ENCODE measurements around the gene TDRD5.

DNA sequence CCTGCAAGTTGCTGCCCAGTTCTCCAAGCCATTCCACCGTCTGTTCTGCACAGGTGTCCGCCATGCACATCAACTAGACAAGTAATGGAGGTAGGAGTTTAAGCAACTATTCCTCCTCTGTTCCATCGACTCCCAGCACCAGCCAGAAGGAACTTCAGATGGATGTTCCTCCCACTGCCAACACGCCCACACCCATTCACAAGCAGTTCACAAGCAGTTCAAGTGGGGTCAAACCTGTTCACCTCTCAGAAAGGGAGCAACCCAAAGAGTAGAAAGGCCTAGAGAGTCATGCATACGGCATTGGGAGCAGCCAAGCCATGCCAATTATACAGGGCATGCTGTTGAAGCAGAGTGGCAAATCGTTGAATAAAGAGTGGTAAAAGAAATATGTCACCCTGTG lies 4.3 kb upstream of the TDRD5 start:
- TF ChIP-seq, protein P1, sequence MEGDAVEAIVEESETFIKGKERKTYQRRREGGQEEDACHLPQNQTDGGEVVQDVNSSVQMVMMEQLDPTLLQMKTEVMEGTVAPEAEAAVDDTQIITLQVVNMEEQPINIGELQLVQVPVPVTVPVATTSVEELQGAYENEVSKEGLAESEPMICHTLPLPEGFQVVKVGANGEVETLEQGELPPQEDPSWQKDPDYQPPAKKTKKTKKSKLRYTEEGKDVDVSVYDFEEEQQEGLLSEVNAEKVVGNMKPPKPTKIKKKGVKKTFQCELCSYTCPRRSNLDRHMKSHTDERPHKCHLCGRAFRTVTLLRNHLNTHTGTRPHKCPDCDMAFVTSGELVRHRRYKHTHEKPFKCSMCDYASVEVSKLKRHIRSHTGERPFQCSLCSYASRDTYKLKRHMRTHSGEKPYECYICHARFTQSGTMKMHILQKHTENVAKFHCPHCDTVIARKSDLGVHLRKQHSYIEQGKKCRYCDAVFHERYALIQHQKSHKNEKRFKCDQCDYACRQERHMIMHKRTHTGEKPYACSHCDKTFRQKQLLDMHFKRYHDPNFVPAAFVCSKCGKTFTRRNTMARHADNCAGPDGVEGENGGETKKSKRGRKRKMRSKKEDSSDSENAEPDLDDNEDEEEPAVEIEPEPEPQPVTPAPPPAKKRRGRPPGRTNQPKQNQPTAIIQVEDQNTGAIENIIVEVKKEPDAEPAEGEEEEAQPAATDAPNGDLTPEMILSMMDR (IDR thresholded peaks at IDR 0.05): no peak
- no peak for TF ChIP-seq POLR2A (IDR thresholded peaks at IDR 0.05)
